Fibroblast of skin of right biceps (primary cell): Measurements from ENCODE around the gene SCYGR1.
A peak's percentile ranks its signal among the peaks of the same experiment; 100 is the strongest.
"Not testable (repeated sequence)": the region's sequence is repeated elsewhere in the genome, so short reads cannot be mapped to it uniquely, and the experiment has no call there.

ENCODE experiments used
- DNase-seq: peaks from one replicate; pipeline ENCODE4 v3.0.0-alpha.2; 2013

Gene SCYGR1

GRCh38 chr2:227387583-227387982 is at the start of gene SCYGR1:
Gene SCYGR1, minus strand, starts transcription at chr2:227387949. Its CDS starts 0 bp downstream, at chr2:227387949.
- DNase-seq = not testable (repeated sequence)

- no peak for DNase-seq
Observed at GRCh38 chr2:227436436-227437174, 48.9 kb upstream of the SCYGR1 start.

GRCh38 chr2:227433171-227433570 is 45.4 kb upstream of the SCYGR1 start:
- no peak for DNase-seq

- DNase-seq = no peak
Observed at GRCh38 chr2:227430639-227431038, 42.9 kb upstream of the SCYGR1 start.

- peak; percentile 32 for DNase-seq
Observed at GRCh38 chr2:227428731-227429285, 41.1 kb upstream of the SCYGR1 start.

- DNase-seq = no peak
Observed at GRCh38 chr2:227423656-227424499, 36.1 kb upstream of the SCYGR1 start.

GRCh38 chr2:227420087-227421052 is 32.6 kb upstream of the SCYGR1 start:
- no peak for DNase-seq

GRCh38 chr2:227416701-227417100 is 29.0 kb upstream of the SCYGR1 start:
- DNase-seq = no peak

GRCh38 chr2:227415538-227416424 is 28.0 kb upstream of the SCYGR1 start:
- peak; percentile 55 for DNase-seq

GRCh38 chr2:227414846-227415245 is 27.1 kb upstream of the SCYGR1 start:
- DNase-seq = peak; percentile 40

GRCh38 chr2:227413371-227413770 is 25.6 kb upstream of the SCYGR1 start:
- no peak for DNase-seq

- no peak for DNase-seq
Observed at GRCh38 chr2:227412877-227413276, 25.1 kb upstream of the SCYGR1 start.

- peak; percentile 73 for DNase-seq
Observed at GRCh38 chr2:227411990-227412350, 24.2 kb upstream of the SCYGR1 start.

GRCh38 chr2:227411320-227411989 is 23.7 kb upstream of the SCYGR1 start:
- peak; percentile 50 for DNase-seq

- no peak for DNase-seq
Observed at GRCh38 chr2:227410191-227410590, 22.4 kb upstream of the SCYGR1 start.

GRCh38 chr2:227407591-227408151 is 19.9 kb upstream of the SCYGR1 start:
- no peak for DNase-seq

- DNase-seq = peak; percentile 98
Observed at GRCh38 chr2:227406177-227407031, 18.7 kb upstream of the SCYGR1 start.

- DNase-seq = no peak
Observed at GRCh38 chr2:227404585-227405271, 17.0 kb upstream of the SCYGR1 start.

GRCh38 chr2:227402959-227403358 is 15.2 kb upstream of the SCYGR1 start:
- DNase-seq = no peak
